GM08714 (cell line): Measurements from ENCODE around the gene PCDH18.
"Not testable (repeated sequence)": the region's sequence is repeated elsewhere in the genome, so short reads cannot be mapped to it uniquely, and the experiment has no call there.

Experiments
- H3K4me3 ChIP-seq: fragments of 200-500 bp; sonication (Bioruptor generic); 2 replicates; pipeline ENCODE4 v1.5.1; 2014; ENCODE audit warnings: mild to moderate bottlenecking, low read length, inconsistent platforms
- ZNF274 ChIP-seq: IDR thresholded peaks from 2 replicates; pipeline ENCODE4 v1.6.1; 2012; ENCODE audit warnings: mild to moderate bottlenecking, low read depth, low read length

The PCDH18 gene

DNA sequence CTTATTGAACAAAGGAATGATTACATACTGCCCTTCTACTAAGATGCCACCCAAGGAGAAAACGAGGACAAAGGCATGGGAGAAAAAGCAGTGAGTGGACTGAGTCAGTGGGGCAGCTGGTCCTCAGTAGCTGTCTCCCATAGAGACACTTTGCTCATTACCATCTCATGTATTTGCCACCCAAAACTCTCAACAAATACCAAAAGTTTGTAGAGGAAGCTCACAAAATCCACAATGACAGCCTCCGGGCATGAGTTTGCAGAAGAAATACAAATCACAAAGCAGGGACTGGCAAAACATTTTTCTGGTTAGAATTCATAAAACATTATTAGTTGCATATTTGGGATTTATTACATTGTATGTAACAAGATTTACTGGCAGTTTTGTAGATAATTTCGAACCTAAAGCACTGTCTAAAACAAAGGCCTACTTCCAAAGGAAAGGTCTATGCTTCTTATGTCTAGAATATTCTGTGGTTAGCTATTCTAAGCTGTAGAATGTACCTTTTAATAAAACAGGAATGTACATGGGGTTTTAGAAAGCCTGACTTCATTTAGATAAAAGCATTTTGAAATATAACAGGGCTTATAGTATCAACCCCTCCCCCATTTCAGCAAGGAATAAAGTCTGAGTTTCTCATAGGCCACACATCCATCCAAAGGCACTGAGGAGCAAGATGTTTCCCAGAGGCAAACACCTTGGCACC is 17.7 kb downstream of the PCDH18 start:
- no peak for TF ChIP-seq ZNF274
- H3K4me3 ChIP-seq = no peak overlapping the region

DNA sequence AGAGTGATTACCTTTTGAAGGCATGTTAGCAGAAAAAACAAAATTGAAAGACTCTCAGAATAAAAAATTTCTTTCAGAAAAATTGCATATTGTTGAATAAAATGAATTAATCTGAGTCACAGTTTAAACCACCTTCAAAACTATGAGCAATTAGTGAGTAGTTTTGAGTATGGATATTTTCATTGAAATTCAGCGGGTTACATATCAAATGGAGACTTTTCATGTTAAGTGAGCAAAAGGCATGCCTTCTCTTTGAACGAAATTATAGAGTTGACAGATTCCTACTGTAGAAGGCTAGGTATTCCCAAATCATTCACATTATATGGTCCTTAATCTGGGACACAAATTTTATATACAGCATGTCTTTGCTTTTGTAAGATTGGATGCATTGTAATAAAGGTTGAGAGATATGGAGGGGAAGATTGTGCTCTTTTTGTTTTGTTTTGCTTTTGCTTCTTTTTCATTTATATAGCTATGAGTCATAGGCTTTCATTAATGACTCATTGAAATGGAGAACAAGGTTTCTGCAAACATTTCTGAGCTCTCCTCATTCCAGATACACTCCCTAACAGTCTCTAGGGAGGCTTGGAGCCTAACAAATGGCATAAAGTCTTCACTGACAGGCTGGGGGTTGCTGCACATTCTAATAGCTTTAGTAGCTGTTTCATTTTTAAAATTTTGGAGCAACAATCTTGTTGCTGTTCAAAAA is 21.6 kb downstream of the PCDH18 start:
- no peak for TF ChIP-seq ZNF274
- H3K4me3 ChIP-seq = no peak overlapping the region

DNA sequence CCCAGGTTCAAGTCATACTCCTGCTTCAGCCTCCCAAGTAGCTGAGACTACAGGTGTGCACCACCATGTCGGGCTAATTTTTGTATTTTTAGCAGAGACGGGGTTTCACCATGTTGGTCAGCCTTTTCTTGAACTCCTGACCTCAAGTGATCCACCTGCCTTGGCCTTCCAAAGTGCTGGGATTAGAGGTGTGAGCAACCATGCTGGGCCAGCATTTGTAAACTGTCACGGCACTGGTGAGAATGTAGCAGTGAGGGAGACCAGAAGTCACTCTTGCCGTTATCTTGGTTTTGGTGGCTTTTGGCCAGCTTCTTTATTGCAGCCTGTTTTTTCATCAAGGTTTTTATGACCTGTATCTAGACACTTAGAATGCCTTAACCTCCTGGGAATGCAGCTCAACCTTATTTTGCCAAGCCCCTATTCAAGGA is 22.4 kb downstream of the PCDH18 start:
- no peak for TF ChIP-seq ZNF274
- H3K4me3 ChIP-seq = no peak overlapping the region

DNA sequence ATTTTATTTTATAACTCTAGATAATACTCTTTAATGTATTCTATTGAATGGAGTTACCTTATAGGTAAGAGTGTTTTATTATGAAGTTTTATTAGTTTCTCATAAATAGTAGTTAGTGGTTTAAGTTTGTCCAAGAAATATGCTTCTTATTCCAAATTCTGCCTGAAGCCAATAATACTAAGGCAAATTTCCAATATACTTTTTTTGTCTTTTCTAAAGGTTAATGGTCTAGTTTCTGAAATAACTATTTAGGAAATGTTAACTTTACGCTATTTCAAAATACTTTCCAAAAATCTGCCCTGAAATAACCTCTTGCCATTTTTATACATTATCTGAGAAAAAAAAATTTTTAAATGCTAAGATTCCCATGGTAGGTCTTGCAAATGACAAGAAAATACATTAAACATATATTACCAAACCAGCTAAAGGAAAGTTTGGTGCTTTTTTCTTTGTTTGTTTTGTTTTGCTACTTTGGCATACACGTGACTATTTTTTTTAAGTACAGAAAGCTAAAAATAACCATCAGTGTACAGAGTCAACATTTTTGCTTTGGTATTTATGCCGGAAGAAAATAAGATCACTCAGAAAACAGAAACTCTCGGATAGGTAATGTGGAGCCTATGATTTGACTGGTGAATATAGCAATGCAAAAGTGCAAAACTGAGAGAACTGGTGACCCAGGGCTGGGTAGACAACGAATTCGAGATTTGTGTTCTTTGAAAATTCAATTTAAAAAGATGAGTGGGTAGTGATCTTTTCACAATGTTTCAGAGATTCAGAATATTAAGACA is 29.8 kb downstream of the PCDH18 start:
- TF ChIP-seq ZNF274 = no peak

DNA sequence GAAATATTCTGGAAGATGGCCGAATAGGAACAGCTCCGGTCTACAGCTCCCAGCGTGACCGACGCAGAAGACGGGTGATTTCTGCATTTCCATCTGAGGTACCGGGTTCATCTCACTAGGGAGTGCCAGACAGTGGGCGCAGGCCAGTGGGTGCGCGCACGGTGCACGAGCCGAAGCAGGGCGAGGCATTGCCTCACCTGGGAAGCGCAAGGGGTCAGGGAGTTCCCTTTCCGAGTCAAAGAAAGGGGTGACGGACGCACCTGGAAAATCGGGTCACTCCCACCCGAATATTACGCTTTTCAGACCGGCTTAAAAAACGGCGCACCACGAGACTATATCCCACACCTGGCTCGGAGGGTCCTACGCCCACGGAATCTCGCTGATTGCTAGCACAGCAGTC is 36.0 kb downstream of the PCDH18 start:
- not testable (repeated sequence) for H3K4me3 ChIP-seq

More for the DNA sequence above, 29.8 kb downstream of the PCDH18 start:
- H3K4me3 ChIP-seq = no peak overlapping the region

DNA sequence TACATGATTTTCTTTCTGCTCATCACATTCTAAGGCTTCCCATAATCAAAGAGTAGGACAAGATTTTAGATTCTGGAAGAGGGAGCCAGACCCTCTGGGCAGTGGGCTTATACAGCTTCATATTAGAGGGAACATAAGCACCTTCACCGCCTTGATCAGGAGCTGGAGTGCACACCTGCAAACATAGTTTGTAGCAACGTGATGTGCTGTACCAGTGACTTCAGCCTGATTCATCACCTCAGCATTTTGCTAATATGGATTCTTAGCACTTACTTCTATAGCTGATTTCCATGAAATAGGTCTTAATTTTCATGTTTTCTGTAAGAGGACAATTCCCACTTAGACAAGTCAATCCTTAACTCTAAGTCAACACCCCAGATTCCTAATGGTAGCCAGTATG is 36.7 kb downstream of the PCDH18 start:
- TF ChIP-seq ZNF274 = no peak
- no peak overlapping the region for H3K4me3 ChIP-seq

DNA sequence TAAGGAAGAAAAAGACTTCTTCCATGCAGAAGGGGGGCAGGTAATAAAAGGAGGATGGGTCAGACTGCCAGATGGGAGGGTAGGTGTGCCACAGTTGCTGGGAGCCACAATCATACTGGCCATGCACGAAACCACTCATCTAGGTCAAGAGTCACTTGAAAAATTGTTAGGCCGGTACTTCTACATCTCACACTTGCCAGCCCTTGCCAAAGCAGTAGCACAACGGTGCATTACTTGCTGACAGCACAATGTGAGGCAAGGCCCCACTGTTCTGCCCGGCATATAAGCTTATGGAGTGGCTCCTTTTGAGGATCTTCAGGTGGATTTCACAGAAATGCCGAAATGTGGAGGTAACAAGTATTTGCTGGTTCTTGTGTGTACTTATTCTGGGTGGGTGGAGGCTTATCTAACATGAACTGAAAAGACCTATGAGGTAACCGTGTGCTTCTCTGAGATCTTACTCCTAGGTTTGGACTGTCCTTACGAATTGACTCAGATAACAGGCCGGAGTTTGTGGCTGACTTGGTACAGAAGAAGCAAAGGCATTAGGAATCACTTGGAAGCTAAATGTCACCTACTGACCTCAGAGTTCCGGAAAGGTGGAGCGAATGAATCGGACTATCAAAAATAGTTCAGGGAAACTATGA is 48.9 kb downstream of the PCDH18 start:
- H3K4me3 ChIP-seq = not testable (repeated sequence)

DNA sequence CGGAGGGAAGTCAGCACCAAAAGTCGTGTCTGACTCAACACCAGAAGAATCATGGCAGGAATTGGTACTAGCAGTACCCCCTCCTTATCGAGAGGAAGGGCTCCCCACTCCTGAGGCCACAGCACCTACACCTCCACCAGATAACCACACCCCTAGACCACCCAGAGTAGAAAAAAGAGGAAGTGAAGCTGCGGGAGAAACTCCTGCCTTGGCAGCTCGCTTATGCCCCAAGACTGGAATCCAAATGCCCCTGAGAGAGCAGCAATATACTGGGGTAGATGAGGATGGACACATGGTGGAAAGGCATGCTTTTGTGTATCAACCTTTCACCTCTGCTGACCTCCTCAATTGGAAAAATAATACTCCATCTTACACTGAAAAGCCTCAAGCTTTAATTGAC is 52.6 kb downstream of the PCDH18 start:
- H3K4me3 ChIP-seq = not testable (repeated sequence)

DNA sequence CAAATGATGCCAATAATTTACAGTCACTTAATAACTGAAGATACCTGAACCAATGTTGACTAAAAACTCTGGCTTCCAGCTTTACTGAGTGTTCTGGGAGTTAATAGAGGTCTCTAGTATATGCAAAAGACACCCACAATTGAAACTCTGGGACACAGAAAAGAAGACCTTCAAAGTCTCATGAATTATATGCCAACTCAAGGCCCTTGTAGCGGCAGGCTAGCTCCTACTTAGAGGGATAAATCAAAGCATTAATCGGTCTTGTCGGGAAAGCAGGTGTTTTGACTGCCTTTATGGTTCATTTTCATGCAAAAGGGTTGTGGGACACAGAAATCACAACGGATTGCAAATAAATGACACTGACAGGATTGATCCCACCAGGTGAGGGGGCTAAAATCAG is 55.9 kb downstream of the PCDH18 start:
- no peak overlapping the region for H3K4me3 ChIP-seq
- TF ChIP-seq ZNF274 = no peak

DNA sequence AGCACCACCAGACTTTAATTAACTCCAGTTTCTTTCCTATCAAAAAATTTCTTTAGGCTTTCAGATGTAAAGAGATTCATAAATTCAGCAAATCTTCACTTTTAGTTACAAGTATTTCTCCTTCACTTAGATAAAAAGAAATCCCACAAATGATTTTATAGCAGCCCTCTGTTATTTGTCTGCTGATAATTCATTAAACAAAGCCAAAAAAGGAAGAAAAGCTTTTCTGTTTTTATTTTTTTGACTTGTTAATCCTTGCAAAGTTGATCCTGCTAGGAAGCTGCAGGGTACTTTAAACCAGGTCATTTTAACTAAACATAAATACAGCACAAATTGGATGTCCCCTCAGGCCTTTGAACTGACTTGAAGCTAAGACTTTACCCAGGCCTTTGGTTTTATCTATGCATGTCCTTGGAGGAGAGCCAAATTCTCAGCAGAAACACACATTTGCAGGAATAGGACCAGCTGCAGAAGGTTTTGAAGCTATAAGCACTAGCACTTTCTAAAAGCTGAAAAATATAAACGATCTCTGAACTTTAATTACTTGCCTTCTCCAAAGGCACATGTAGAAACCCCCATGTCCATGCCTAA is 57.5 kb downstream of the PCDH18 start:
- no peak for TF ChIP-seq ZNF274
- no peak overlapping the region for H3K4me3 ChIP-seq

DNA sequence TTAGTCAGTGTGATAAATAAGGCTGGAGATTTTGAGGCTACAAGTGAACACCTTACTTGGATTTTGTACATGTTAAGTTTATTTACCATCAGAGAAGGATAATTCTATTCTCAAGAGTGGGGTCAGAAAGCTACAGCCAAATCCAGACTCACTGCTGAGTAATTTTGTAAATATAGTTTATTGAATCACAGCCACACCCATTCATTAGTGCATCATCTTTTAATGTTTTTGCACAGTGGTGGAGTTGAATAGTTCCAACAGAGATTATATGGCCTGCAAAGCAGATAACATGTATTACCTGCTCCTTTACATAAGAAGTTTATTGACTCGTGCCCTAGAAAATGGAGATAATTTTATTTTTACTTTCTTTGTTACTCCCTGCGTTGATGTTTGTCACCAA is 60.4 kb downstream of the PCDH18 start:
- no peak for TF ChIP-seq ZNF274

DNA sequence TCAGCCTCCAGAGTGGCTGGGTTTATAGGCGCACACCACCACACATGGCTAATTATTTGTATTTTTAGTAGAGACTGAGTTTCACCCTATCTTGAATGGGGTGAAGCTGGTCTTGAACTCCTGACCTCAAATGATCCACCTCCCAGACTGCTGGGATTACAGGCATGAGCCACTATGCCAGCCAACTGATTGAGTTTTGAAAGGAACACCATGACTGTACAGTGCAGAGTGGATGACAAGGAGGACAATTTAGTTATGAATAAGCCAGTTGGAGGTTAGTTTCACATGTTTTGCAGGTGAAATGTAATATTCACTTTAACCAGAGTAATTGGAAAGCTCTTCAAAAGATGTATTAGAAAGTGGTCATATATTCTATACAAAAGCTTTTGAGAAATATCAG is 60.8 kb downstream of the PCDH18 start:
- no peak overlapping the region for H3K4me3 ChIP-seq
- no peak for TF ChIP-seq ZNF274

More for the DNA sequence above, 60.4 kb downstream of the PCDH18 start:
- H3K4me3 ChIP-seq = no peak overlapping the region

DNA sequence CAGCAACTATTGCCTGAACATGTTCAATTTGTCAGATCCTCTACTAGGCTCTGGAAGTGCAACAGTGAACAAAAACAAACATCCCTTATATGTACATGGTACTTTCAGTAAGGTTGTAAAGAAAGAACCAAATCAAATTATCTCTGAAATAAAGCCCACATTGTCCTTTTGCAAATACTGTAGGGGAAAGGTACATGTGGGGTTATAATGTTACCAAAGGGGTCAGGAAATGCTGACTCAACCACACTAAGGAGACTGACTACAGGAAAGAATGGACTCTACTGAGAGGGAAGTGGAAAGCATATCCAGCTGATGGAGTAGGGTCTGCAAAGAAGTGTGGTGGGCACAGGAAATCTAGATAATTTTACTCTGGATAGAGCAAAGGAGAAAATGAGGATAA is 61.5 kb downstream of the PCDH18 start:
- no peak for TF ChIP-seq ZNF274
- H3K4me3 ChIP-seq = no peak overlapping the region
